HG03097 (cell line): Measurements from ENCODE around the gene NUF2.
A peak's percentile ranks its signal among the peaks of the same experiment; 100 is the strongest.
"Not testable (repeated sequence)": the region's sequence is repeated elsewhere in the genome, so short reads cannot be mapped to it uniquely, and the experiment has no call there.

Experiments used
- ATAC-seq: cut with Tn5 transposase; IDR thresholded peaks from one replicate; pipeline ENCODE4 v1.9.1; 2021; ENCODE audit not compliant: unreplicated experiment, low FRiP score

The NUF2 gene

DNA sequence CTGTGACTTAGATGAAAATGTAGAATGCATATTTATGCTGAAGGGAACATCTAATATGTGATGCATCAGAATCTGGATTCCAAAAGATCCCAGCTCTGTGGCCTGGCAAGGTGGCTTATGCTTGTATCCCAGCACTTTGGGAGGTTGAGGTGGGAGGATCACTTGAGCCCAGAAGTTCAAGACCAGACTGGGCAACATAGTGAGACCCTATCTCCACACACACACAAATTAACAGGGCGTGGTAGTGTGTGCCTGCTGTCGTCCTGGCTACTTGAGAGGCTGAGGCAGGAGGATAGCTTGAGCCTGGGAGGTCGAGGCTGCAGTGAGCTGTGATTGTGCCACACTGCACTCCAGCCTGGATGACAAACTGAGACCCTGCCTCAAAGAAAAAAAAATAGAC lies 1.6 kb downstream of the NUF2 start:
- not testable (repeated sequence) for ATAC-seq

DNA sequence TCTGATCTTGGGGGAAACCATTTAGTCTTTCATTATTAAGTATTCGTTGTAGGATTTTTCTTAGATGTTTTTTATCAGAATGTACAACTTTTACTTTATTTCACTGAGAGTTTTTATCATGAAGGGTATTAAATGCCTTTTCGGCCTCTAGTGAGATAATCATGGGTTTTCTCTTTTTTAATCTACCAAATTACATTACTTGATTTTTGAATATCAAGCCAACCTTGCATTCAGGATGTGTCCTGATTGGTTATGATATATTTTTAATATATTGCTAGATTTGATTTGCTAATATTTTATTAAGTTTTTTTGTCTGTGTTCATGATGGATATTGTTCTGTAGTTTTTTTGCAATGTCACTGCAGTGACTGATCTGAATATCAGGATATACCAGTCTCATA lies 9.4 kb downstream of the NUF2 start:
- ATAC-seq = no peak

DNA sequence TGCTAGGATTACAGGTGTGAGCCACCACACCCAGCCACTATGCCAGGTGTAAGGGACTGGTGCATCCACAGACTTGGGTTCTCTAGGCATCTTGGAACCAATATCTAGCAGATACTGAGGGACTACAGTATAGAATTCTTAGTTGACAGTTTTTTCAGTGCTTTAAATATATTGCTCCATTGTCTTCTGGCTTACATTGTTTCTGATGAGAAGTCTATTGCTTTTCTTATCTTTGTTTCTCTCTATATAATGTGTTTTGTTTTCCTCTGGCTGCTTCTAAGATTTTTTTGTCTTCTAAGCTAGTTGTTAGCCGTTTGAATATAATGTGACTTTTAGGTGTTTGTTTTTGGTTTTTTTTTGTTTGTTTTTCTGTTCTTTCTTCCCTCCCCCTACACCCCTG lies 13.5 kb downstream of the NUF2 start:
- ATAC-seq = no peak

DNA sequence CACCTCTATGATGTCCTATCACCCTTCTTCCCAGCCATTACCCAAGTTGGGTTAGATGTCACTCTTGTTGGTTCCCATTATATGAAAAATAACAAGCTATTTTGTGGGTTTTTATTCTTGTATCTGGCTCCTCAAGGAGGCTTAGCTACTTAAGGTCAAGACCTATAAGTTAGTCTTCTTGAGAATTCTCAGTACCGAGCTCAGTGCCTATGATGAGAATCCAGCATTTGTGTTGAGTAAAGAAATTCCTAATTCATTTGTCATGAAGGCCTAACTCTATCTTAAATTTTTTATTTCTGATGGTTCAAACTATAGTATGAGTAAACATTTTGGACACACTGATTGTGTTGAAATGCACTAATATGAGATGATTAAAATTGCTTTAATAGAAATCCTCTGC lies 15.9 kb downstream of the NUF2 start:
- no peak for ATAC-seq

DNA sequence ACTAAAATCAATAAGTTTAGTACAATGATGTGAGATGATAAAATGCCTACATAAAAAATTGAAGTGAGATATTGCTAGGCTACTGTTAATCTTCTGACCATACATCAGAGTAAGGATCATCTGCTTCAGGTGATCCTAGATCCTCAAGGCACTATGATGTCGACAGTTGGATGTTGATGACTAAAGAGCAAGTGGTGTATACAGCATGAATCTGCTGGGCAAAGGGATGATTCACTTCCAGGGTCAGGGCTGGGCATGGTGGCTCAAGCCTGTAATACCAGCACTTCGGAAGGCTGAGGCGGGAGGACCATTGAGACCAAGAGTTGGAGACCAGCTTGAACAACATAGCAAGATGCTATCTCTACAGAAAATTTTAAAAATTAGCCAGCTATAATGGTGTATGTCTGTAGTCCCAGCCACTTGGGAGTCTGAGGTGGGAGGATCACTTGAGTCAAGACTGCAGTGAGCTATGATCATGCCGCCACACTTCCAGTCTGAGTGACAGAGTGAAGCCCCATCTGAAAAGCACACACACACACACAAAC lies 24.6 kb downstream of the NUF2 start:
- ATAC-seq = no peak

DNA sequence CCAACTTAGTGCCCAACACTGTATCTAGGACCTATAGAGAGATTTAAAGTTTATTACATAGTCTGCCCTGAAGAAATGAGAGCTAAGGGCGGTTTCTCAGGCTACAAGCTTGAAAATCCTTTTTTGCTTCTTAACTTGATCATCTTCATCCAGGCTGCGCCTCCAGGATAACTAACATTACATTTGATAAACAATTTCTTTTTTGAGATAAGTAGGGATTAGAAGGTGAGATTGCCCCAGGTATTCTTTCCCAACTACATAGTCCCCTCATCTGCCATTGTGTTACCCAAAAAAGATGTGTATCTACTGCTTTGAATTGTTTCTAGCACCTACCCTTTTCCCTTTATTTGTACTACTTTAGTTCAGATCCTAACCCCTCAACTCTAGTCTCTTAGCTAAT lies 25.4 kb downstream of the NUF2 start:
- no peak for ATAC-seq

DNA sequence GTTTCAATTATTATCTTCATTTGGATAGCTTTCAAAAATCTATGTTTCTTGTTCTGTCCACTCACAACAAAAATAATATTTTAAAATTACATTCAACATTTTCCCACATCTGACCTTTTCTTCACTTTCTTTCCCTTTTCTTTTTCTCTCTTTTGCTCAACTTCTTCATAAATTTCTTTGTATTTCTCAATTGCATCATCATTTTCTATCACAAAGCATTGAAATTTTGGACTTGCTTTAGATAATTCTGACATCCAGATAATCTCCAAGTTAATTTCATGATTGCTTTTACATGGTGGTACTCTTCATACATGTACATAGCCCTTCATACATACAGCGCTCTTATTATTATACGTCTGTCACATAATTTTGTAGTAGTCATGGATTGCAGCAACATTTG lies 30.2 kb downstream of the NUF2 start:
- no peak for ATAC-seq

DNA sequence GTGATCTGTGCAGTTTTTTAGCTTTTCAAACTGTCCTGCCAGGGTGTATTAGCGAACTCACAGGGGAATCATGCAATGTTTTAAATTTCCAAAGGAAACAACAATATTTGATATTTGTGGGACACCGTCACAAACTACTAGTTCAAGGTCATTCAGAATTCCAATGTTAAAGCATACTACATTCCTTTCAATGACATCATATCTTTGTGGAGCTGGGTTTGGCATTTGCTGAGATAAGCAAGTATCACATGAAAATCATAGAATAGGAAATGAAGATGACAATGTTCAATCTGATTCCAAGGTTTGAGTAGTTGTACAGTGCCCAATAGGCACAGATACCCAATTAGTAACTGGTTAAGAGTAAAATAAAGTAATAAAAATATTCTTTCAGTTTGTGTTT lies 35.6 kb downstream of the NUF2 start:
- no peak for ATAC-seq

DNA sequence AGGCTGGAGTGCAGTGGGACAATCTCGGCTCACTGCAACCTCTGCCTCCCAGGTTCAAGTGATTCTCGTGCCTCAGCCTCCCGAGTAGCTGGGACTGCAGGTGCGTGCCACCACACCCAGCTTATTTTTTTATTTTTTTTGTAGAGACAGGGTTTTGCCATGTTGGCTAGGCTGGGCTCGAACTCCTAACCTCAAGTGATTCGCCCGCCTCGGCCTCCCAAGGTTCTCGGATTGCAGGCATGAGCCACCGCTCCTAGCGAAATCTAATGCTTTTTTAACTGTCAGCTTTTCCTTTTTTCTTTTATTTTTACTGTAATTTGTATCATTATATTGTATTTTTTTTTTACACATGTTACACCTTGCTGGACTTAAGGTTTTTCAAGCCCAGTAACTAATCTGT lies 36.4 kb downstream of the NUF2 start:
- ATAC-seq = not testable (repeated sequence)

DNA sequence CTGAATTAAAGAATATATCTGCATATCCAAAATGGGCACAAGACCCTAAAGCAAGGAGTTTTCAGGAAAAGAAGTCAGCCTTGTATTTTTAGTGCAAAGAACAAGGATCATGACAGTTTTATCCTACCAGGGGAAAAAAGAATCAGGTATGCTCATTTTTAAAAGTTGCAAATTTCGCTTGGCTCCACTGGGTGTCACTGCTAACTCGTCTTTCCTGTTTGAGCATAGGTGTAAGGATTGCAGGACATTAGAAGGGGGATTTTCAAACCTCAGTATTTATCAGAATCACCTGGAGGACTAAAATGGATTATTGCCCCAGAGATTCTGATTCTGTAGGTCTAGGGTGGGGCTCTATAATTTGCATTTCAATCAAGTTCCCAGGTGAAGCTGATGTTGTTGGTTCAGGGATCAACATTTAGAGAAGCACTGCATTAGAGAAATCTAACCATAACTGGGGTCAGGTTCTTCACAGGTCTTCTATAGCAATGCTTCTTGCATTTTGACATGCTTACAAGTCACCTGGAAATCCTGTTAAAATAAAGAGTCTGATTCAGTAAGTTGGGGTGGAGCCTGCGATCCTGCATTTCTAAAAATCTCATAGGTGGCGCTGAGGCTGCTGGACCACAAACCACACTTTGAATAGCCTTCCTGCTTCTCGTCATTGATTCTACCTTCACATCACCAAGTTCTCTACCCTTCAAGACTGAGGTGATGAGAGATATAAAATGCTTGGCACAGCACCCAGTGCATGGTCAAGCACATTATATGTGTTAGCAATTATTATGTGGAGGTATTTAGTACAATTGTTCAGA lies 39.6 kb downstream of the NUF2 start:
- ATAC-seq = peak; percentile 69

DNA sequence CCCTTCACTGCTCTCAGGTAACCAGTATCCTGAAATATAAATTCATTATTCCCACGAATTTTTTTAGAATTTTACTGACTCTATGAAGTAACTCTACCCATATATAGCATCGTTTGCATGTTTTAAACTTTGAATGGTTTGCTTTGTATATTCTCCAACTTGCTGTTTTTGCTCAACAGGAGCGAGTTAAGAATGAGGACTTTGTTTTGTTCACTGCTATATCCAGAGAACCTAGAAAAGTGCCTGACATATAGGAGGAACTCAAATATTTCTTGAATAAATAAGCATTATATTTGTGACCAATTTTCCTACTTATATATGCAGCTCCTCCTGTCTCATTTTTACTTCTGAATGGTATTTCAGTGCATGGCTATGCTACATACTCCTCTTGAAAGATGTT lies 43.4 kb downstream of the NUF2 start:
- no peak for ATAC-seq

DNA sequence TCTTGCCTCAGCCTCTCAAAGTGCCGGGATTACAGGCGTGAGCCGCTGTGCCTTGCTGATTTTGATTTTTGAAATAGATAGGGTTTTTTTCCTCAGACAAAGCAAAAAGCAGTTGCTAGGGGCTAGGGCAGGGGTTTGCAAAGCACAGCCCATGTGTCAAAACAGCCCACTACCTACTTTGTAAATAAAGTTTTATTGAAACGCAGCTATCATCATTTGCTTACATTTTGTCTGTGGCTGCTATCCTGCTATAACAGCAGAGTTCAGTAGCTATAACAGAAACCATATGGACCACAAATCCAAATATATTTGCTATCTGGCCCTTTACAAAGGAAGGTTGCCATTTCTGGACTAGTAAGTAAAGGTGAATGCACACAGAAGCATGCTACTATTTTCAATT lies 44.8 kb downstream of the NUF2 start:
- ATAC-seq = no peak

DNA sequence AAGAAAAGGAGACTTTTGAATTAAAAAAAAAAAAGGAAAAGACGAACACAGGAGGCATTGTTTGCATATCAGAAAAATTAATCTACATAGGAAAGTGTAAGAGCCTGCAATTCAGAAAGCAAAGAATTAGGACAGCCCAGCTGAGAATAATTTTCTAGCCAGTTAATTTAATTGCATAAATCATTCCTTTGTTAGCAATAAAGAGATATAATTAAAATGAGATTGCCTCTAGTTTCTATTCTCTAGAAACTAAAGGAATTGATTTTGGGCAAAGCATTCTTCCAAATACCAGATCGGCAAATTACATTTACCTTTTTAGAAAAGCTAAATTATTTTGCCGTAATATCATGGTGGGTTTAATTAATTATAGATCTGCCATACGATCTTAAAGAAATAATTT lies 46.0 kb downstream of the NUF2 start:
- no peak for ATAC-seq

DNA sequence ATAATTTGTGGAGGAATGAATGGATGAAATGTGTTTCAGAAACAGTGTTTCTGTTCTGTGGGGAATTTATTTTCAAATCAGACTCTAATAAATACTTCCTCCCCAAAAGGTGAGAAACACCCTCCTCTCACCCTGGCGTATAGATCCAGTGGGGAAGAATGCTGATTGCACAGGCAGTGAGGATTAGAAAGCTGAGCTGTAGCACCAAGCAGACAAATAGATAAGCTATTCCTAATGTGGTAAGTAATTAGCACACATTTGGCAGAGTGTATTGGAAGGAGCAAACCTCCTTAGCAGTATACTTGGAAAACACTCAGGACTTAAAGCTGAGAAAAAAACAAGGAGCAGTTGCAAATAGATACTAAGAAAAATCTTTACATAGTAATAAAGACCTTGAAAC lies 50.8 kb downstream of the NUF2 start:
- no peak for ATAC-seq

DNA sequence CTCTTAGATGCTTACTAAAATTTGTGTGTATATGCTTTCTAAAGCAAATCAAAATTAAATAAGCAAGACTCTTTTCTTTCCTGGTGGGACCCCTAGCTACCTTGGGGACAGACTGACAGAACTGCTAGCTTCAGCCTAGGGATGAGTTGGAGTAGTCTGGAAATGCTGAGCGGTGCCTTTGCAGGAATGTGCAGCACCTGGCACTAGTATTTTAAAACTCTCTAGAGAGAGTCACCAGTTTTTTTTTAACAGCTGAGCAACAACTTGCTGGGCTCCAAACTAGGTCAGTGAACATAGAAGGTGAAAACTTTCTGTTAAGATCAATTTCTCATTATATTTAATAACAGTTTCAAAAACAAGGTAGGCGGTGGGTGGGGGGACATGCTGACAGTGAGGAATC lies 56.8 kb downstream of the NUF2 start:
- ATAC-seq = no peak

DNA sequence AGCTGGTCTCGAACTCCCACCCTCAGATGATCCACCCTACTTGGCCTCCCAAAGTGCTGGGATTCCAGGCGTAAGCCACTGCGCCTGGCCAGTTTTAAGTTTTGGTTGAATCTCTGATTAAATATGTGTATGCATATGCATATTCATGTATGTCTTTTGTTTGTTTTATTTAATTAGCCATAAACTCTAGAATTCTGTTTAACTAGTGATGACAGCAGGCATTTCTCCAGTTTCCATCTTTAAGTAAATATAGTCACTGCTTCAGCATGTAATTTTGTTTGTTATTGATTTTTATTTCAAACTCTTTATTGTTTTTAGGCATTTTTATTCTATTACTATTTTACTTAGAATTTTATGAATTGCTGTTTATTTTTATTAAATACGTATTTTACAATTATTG lies 58.0 kb downstream of the NUF2 start:
- no peak for ATAC-seq

DNA sequence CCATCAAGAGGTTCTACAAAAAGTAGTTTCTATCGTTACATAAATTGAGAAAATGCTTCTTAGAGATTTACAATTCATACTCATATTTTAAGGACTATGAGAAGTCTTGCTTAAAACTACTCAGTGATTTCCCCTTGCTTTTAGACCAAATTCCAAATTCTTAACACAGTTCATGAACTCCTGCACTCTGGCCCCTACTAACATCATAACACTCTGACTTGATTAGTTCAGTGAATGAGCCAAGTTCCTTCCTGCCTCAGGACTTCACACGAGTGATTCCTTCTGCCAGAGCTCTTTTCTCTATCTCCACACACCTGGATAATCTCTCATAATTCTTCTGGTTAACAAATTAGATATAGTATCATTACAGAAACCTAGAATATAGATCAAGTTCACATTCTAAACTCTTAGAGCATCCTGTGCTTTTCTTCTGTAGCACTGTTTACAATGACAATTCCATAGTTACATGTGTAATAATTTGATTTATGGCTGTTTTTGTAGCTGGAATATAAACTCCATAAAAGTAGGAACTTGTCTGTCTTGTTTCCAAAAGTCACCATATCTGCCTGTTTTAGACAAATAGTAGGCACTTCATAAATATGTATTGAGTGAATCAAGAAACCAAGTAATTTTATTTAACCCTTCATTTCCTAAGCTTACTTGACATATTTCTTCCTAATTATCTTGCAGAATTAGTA lies 59.9 kb downstream of the NUF2 start:
- ATAC-seq = no peak

DNA sequence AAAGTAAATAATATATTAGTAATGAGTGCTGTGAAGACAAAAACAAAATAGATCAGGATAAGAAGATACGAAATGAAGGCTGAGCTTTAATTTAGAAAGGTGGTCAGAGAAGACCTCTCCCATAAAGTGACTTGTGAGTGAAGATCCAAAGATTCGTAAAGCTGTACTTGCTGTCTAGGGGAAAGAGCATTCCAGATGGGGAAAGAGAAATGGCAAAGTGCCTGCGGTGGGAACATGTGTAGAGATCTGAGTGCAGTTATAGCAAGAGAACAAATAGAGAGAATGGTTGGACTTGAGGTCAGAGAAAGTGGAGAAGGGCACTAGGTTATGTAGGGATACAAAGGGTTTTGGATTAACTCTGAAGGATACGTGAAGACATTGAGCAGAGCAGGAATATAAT lies 60.6 kb downstream of the NUF2 start:
- no peak for ATAC-seq

DNA sequence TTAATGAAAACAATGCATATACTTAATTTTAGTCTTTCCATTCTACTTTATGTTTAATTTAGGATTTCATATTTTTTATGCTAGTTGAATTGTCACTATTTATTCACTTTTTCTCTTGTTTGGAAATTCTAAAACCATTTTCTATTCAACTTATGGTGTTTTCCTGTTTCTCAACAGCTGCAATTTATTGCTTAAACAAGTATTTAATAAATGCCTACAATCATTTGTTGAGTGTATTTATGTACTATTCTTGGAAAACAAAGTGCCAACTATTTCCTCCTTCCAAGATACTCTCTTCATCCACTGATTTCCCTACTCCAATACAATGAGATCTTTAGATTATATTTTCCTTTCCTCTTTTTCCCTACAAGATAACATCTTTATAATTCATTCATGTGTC lies 65.4 kb downstream of the NUF2 start:
- no peak for ATAC-seq

DNA sequence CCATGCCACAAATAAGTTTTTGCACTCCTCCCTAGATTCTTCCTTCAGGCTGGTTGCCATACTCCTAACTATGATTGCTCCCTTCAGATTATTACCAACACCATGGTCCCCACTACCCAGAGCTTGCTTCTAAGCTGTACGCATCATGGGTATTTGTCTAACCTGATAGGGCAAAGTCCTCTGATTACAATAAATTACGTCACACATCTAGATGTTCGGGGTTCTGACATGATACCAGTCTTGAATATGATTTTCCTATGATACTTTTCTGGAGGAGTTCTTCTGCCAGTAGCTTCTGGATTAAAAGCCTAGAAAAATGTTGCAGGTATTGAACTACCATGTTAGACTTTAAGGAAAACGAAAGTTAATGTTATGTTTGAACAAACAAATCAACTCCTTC lies 67.2 kb downstream of the NUF2 start:
- no peak for ATAC-seq

DNA sequence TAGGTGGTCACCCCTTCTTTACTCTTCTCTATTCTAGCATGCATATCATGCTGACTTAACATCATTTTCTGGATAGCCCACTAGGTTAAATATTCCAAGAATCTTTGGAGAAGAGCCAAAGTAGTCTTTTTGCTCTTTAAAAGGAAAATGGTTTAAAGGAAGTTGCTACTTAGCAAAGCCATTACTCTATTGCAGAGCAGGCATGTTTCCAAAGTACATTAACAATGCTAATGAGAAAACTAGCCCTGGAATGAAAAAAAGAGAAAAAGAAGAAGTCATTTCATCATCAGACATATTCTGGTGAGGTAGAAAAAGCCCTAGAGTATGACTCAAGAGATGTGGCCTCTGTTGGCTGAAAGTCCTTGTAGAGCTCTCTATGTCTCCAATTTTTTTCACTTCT lies 74.0 kb downstream of the NUF2 start:
- ATAC-seq = no peak
